Measurements from ENCODE around the gene ANKS1A. TPM values are rescaled to one million over a fixed set of nuclear protein-coding genes. Genes with fewer than 3 reads are reported as not detected.

Gene ANKS1A
- total RNA-seq, 1 donor from 2014 or later: 17.0 TPM

GRCh38 chr6:34858681-34859080, 30.4 kb upstream of the ANKS1A start:
- no peak for DNase-seq (ENCODE audit: low spot score)
- no peaks in the 10 kb centered on the region for H3K9me3 ChIP-seq (ENCODE audit: low read depth)

GRCh38 chr6:34859951-34860350, 29.1 kb upstream of the ANKS1A start:
- no peak overlapping the region for H3K4me3 Mint-ChIP-seq
- H3K4me2 ChIP-seq: no peak overlapping the region

More at GRCh38 chr6:34858681-34859080, 30.4 kb upstream of the ANKS1A start:
- no peak overlapping the region for H2AFZ ChIP-seq (replicated peaks)
- no peak overlapping the region for H3K27ac ChIP-seq
- H3K9ac ChIP-seq: no peak overlapping the region
- H3F3A ChIP-seq (ENCODE audit: low read depth): no peaks in the 10 kb centered on the region
- Mint-ChIP-seq H3K27me3 (ENCODE audit: insufficient read depth, low read depth) (peaks cover 2% of the 10 kb centered on the region), H3K9me3 (no peaks in the 10 kb centered on the region), H3K27ac (no peak overlapping the region), H3K36me3 (peaks cover 18% of the 10 kb centered on the region), H3K4me3 (no peak overlapping the region), H3K4me1 (no peaks in the 10 kb centered on the region)
- no peak overlapping the region for H3K4me2 ChIP-seq
- no peaks in the 10 kb centered on the region for H3K4me1 ChIP-seq
- no peaks in the 10 kb centered on the region for H3K79me2 ChIP-seq (ENCODE audit: low read depth)
- H3K4me3 ChIP-seq: no peak overlapping the region
- no peaks in the 10 kb centered on the region for H3K27me3 ChIP-seq
- no peaks in the 10 kb centered on the region for H4K20me1 ChIP-seq (ENCODE audit: low read depth)
- peaks cover 4% of the 10 kb centered on the region for H3K36me3 ChIP-seq
- TF ChIP-seq EZH2phosphoT487 (IDR thresholded peaks at IDR 0.05): no peak
- TF ChIP-seq CTCF (IDR thresholded peaks at IDR 0.05): peak; percentile 26
- no peak for TF ChIP-seq EZH2 (IDR thresholded peaks at IDR 0.05)

GRCh38 chr6:34860776-34861175, 28.3 kb upstream of the ANKS1A start:
- no peak for DNase-seq (ENCODE audit: low spot score)
- Histone ChIP-seq H2AFZ (replicated peaks) (no peak overlapping the region), H3K4me3 (no peak overlapping the region), H3F3A (ENCODE audit: low read depth) (no peaks in the 10 kb centered on the region), H3K9me3 (ENCODE audit: low read depth) (no peaks in the 10 kb centered on the region), H3K4me1 (no peaks in the 10 kb centered on the region), H3K9ac (no peak overlapping the region), H3K27ac (no peak overlapping the region), H3K36me3 (peaks cover 4% of the 10 kb centered on the region), H3K79me2 (ENCODE audit: low read depth) (no peaks in the 10 kb centered on the region), H3K4me2 (no peak overlapping the region), H3K27me3 (no peaks in the 10 kb centered on the region), H4K20me1 (ENCODE audit: low read depth) (no peaks in the 10 kb centered on the region)
- H3K4me3 Mint-ChIP-seq: no peak overlapping the region
- H3K9me3 Mint-ChIP-seq: no peaks in the 10 kb centered on the region
- H3K36me3 Mint-ChIP-seq: peaks cover 14% of the 10 kb centered on the region
- no peak overlapping the region for H3K27ac Mint-ChIP-seq
- no peak for TF ChIP-seq EZH2 (IDR thresholded peaks at IDR 0.05)
- TF ChIP-seq CTCF (IDR thresholded peaks at IDR 0.05): no peak
- no peak for TF ChIP-seq EZH2phosphoT487 (IDR thresholded peaks at IDR 0.05)
- no peaks in the 10 kb centered on the region for H3K4me1 Mint-ChIP-seq
- H3K27me3 Mint-ChIP-seq (ENCODE audit: insufficient read depth, low read depth): peaks cover 2% of the 10 kb centered on the region

More at GRCh38 chr6:34859951-34860350, 29.1 kb upstream of the ANKS1A start:
- H2AFZ ChIP-seq (replicated peaks): no peak overlapping the region
- H3K9me3 ChIP-seq (ENCODE audit: low read depth): no peaks in the 10 kb centered on the region
- peaks cover 4% of the 10 kb centered on the region for H3K36me3 ChIP-seq
- no peaks in the 10 kb centered on the region for H3K27me3 ChIP-seq
- no peak for DNase-seq (ENCODE audit: low spot score)
- TF ChIP-seq EZH2 (IDR thresholded peaks at IDR 0.05) (no peak), CTCF (IDR thresholded peaks at IDR 0.05) (no peak), EZH2phosphoT487 (IDR thresholded peaks at IDR 0.05) (no peak)
- H4K20me1 ChIP-seq (ENCODE audit: low read depth): no peaks in the 10 kb centered on the region
- H3K27me3 Mint-ChIP-seq (ENCODE audit: insufficient read depth, low read depth): peaks cover 2% of the 10 kb centered on the region
- H3F3A ChIP-seq (ENCODE audit: low read depth): no peaks in the 10 kb centered on the region
- no peak overlapping the region for H3K27ac ChIP-seq
- H3K4me1 Mint-ChIP-seq: no peaks in the 10 kb centered on the region
- H3K36me3 Mint-ChIP-seq: peaks cover 18% of the 10 kb centered on the region
- no peaks in the 10 kb centered on the region for H3K79me2 ChIP-seq (ENCODE audit: low read depth)
- no peak overlapping the region for H3K9ac ChIP-seq
- H3K4me1 ChIP-seq: no peaks in the 10 kb centered on the region
- H3K4me3 ChIP-seq: no peak overlapping the region
- no peaks in the 10 kb centered on the region for H3K9me3 Mint-ChIP-seq
- H3K27ac Mint-ChIP-seq: no peak overlapping the region

Data from neural progenitor cell (in vitro differentiated cells).